GM23338 (cell line): Measurements from ENCODE around the gene MORN2. TPM values are rescaled to one million over a fixed set of nuclear protein-coding genes. Genes with fewer than 3 reads are reported as not detected.

Experiments
- ATAC-seq: fragments of 200-7000 bp; cut with Tn5 transposase; 3 replicates; pipeline ENCODE4 v1.9.1; 2020
- DNase-seq: peaks from one replicate; pipeline ENCODE4 v3.0.0-alpha.2; 2015; ENCODE audit warnings: low spot score
- H2AFZ ChIP-seq: fragments of 200-600 bp; sonication (generic); 2 replicates; pipeline ENCODE4 v1.8.0; 2016; ENCODE audit warnings: antibody characterized with exemption, mild to moderate bottlenecking, moderate library complexity
- H3F3A ChIP-seq: fragments of 200-600 bp; sonication (generic); replicated peaks from 2 replicates; pipeline ENCODE4 v1.8.0; 2017; ENCODE audit warnings: antibody characterized with exemption, mixed run types, low read depth
- H3K27ac ChIP-seq: fragments of 200-600 bp; sonication (generic); 2 replicates; pipeline ENCODE4 v1.6.1; 2016; ENCODE audit warnings: low read depth
- H3K27me3 ChIP-seq: fragments of 200-600 bp; sonication (generic); 2 replicates; pipeline ENCODE4 v1.8.0; 2016; ENCODE audit warnings: mild to moderate bottlenecking, mixed run types, moderate library complexity; ENCODE audit not compliant: insufficient read depth
- H3K36me3 ChIP-seq: fragments of 200-600 bp; sonication (generic); 2 replicates; pipeline ENCODE4 v1.8.0; 2016; ENCODE audit warnings: mild to moderate bottlenecking; ENCODE audit not compliant: insufficient read depth
- H3K4me1 ChIP-seq: fragments of 200-600 bp; sonication (generic); 2 replicates; pipeline ENCODE4 v1.8.0; 2016; ENCODE audit warnings: mild to moderate bottlenecking, moderate library complexity; ENCODE audit not compliant: insufficient read depth
- H3K4me2 ChIP-seq: fragments of 200-600 bp; sonication (generic); 2 replicates; pipeline ENCODE4 v1.7.1; 2017; ENCODE audit warnings: mixed run types
- H3K4me3 ChIP-seq: fragments of 200-600 bp; sonication (generic); 2 replicates; pipeline ENCODE4 v1.6.1; 2016; ENCODE audit warnings: mixed run types
- H3K79me2 ChIP-seq: fragments of 200-600 bp; sonication (generic); replicated peaks from 2 replicates; pipeline ENCODE4 v1.8.0; 2017; ENCODE audit warnings: mild to moderate bottlenecking; ENCODE audit not compliant: insufficient read depth
- H3K9me2 ChIP-seq: fragments of 200-600 bp; sonication (generic); 2 replicates; pipeline ENCODE4 v1.8.0; 2017; ENCODE audit not compliant: insufficient read depth
- H4K20me1 ChIP-seq: fragments of 200-600 bp; sonication (generic); replicated peaks from 2 replicates; pipeline ENCODE4 v1.8.0; 2017; ENCODE audit warnings: mild to moderate bottlenecking; ENCODE audit not compliant: insufficient read depth
- H3K27ac Mint-ChIP-seq: 2 replicates; pipeline ENCODE4 v1.8.0; 2020; ENCODE audit warnings: inconsistent platforms, mild to moderate bottlenecking, moderate library complexity, mixed read lengths
- H3K27me3 Mint-ChIP-seq: 3 replicates; pipeline ENCODE4 v1.8.0; 2022; ENCODE audit warnings: low read depth, mild to moderate bottlenecking, moderate library complexity, mixed read lengths, inconsistent platforms; ENCODE audit not compliant: insufficient read depth, poor library complexity
- H3K36me3 Mint-ChIP-seq: 3 replicates; pipeline ENCODE4 v1.8.0; 2021; ENCODE audit warnings: low read depth, mild to moderate bottlenecking, inconsistent platforms, moderate library complexity, mixed read lengths
- H3K4me1 Mint-ChIP-seq: 3 replicates; pipeline ENCODE4 v1.8.0; 2020; ENCODE audit warnings: mild to moderate bottlenecking, inconsistent platforms, mixed read lengths
- H3K4me3 Mint-ChIP-seq: 3 replicates; pipeline ENCODE4 v1.8.0; 2021; ENCODE audit warnings: moderate library complexity, mild to moderate bottlenecking, inconsistent platforms, mixed read lengths
- H3K9me3 Mint-ChIP-seq: 3 replicates; pipeline ENCODE4 v1.8.0; 2020; ENCODE audit warnings: moderate library complexity, mild to moderate bottlenecking, inconsistent platforms, mixed read lengths
- ETS1 ChIP-seq: IDR thresholded peaks from 2 replicates; pipeline ENCODE4 v1.6.1; 2016; ENCODE audit warnings: antibody characterized with exemption
- EZH2 ChIP-seq: fragments of 200-600 bp; sonication (generic); IDR thresholded peaks from one replicate; pipeline ENCODE4 v1.8.0; 2017; ENCODE audit warnings: antibody characterized with exemption, mild to moderate bottlenecking, low read depth; ENCODE audit not compliant: unreplicated experiment
- EZH2phosphoT487 ChIP-seq: fragments of 200-600 bp; sonication (generic); IDR thresholded peaks from one replicate; pipeline ENCODE4 v1.8.1; 2018; ENCODE audit warnings: antibody characterized with exemption; ENCODE audit not compliant: unreplicated experiment
- JUNB ChIP-seq: IDR thresholded peaks from one replicate; pipeline ENCODE4 v1.6.1; 2016; ENCODE audit warnings: antibody characterized with exemption; ENCODE audit not compliant: unreplicated experiment
- NANOG ChIP-seq: IDR thresholded peaks from 2 replicates; pipeline ENCODE4 v1.6.1; 2016; ENCODE audit warnings: antibody characterized with exemption, borderline replicate concordance
- POLR2AphosphoS5 ChIP-seq: IDR thresholded peaks from 2 replicates; pipeline ENCODE4 v1.6.1; 2016; ENCODE audit warnings: antibody characterized with exemption, low read depth
- STAT1 ChIP-seq: IDR thresholded peaks from one replicate; pipeline ENCODE4 v1.6.1; 2016; ENCODE audit warnings: antibody characterized with exemption; ENCODE audit not compliant: unreplicated experiment
- ZNF114 ChIP-seq: fragments of 250-450 bp; sonication (Bioruptor Pico); IDR thresholded peaks from 2 replicates; pipeline ENCODE4 v1.5.0; 2020; ENCODE audit warnings: mild to moderate bottlenecking, moderate library complexity
- ZNF331 ChIP-seq: fragments of 250-450 bp; sonication (Bioruptor Pico); IDR thresholded peaks from 2 replicates; pipeline ENCODE4 v1.5.0; 2020; ENCODE audit warnings: low read depth, mild to moderate bottlenecking, moderate library complexity
- ZNF462 ChIP-seq: fragments of 250-450 bp; sonication (Bioruptor Pico); IDR thresholded peaks from 2 replicates; pipeline ENCODE4 v1.5.0; 2020; ENCODE audit warnings: mild to moderate bottlenecking, moderate library complexity
- polyA plus RNA-seq: library from polyadenylated mRNA; unstranded; fragments of >200 nt; fragmentation: Nextera tagmentation; extraction: Ambion mirVana; gene quantifications from 2 replicates; pipeline ENCODE4 v1.2.1, GENCODE V29; 2016
- total RNA-seq: library from RNA; depleted of rRNA; stranded (reverse); fragments of >200 nt; shearing (Covaris generic); gene quantifications from 2 replicates; pipeline ENCODE4 v1.2.3, GENCODE V29; 2014
- TF ChIP-seq, protein P1 (sequence below): IDR thresholded peaks from one replicate; pipeline ENCODE4 v1.6.1; 2018; ENCODE audit warnings: antibody characterized with exemption; ENCODE audit not compliant: unreplicated experiment

The MORN2 gene
- total and polyA plus RNA-seq, 2 experiments from 2014 or later = 7.6 to 45.2 TPM

GRCh38 chr2:38907242-38907641 lies 31.5 kb downstream of the MORN2 start (continued):
- TF ChIP-seq ETS1 = no peak
- no peak for TF ChIP-seq NANOG
- TF ChIP-seq, protein P1, sequence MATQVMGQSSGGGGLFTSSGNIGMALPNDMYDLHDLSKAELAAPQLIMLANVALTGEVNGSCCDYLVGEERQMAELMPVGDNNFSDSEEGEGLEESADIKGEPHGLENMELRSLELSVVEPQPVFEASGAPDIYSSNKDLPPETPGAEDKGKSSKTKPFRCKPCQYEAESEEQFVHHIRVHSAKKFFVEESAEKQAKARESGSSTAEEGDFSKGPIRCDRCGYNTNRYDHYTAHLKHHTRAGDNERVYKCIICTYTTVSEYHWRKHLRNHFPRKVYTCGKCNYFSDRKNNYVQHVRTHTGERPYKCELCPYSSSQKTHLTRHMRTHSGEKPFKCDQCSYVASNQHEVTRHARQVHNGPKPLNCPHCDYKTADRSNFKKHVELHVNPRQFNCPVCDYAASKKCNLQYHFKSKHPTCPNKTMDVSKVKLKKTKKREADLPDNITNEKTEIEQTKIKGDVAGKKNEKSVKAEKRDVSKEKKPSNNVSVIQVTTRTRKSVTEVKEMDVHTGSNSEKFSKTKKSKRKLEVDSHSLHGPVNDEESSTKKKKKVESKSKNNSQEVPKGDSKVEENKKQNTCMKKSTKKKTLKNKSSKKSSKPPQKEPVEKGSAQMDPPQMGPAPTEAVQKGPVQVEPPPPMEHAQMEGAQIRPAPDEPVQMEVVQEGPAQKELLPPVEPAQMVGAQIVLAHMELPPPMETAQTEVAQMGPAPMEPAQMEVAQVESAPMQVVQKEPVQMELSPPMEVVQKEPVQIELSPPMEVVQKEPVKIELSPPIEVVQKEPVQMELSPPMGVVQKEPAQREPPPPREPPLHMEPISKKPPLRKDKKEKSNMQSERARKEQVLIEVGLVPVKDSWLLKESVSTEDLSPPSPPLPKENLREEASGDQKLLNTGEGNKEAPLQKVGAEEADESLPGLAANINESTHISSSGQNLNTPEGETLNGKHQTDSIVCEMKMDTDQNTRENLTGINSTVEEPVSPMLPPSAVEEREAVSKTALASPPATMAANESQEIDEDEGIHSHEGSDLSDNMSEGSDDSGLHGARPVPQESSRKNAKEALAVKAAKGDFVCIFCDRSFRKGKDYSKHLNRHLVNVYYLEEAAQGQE = no peak
- no peak for TF ChIP-seq POLR2AphosphoS5
- no peak for TF ChIP-seq JUNB
- no peak for TF ChIP-seq STAT1
- TF ChIP-seq ZNF331 = no peak
- TF ChIP-seq ZNF114 (CRISPR knock-in tag) = no peak
- TF ChIP-seq EZH2 = no peak
- TF ChIP-seq EZH2phosphoT487 = no peak

DNA sequence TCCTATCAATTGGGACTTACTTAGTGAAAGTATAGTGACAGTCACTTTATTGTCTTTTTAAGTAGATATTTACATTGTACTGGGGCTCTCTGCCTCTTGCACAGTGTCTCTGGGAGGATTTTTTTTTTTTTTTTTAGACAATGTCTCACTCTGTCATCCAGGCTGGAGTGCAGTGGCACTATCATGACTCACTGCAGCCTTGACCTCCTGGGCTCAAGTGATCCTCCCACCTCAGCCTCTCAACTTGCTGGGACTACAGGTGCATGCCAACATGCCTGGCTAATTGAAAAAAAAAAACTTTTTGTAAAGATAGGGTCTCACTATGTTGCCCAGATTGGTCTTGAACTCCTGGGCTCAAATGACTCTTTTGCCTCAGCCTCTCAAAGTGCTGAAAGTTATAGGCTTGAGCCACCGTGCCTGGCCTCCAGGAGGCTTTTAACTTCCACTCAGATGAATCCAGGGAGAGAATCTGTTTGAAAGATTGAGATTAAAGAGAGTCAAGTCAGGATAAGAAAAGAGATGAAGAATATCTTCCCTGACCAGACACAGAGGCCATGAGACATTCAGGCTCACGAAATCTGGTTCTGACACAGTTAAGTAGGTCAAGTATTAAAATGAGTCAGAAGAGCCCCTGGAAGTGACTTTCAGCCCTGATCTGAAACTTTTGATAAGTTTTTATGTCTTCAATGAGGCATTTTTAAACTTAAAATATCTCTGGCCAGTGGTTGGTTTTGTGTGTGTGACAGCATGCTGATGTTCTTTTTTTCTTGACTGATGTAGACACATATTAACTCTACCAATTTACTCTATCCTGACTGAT lies 32.2 kb downstream of the MORN2 start:
- no peaks in the 10 kb centered on the region for H3K9me2 ChIP-seq
- H3K79me2 ChIP-seq = no peaks in the 10 kb centered on the region
- H3K27me3 ChIP-seq = no peaks in the 10 kb centered on the region
- Mint-ChIP-seq H3K9me3 (no peaks in the 10 kb centered on the region), H3K4me1 (no peaks in the 10 kb centered on the region), H3K36me3 (no peaks in the 10 kb centered on the region), H3K27ac (no peak overlapping the region), H3K4me3 (no peak overlapping the region), H3K27me3 (peaks cover 4% of the 10 kb centered on the region)
- TF ChIP-seq STAT1 (no peak), ZNF114 (CRISPR knock-in tag) (no peak), POLR2AphosphoS5 (no peak), EZH2phosphoT487 (no peak), ZNF462 (CRISPR knock-in tag) (no peak)
- DNase-seq (no peak), ATAC-seq (no peak)
- no peaks in the 10 kb centered on the region for H4K20me1 ChIP-seq
- H3K27ac ChIP-seq = no peak overlapping the region
- no peaks in the 10 kb centered on the region for H3K4me1 ChIP-seq
- no peaks in the 10 kb centered on the region for H3F3A ChIP-seq
- no peak overlapping the region for H3K4me3 ChIP-seq
- no peaks in the 10 kb centered on the region for H3K36me3 ChIP-seq
- no peak overlapping the region; the same call in 1 of the 2 replicates for H2AFZ ChIP-seq
- no peak overlapping the region for H3K4me2 ChIP-seq
